GM21737 (cell line): ENCODE data around the gene RO60.
A peak's percentile ranks its signal among the peaks of the same experiment; 100 is the strongest.
"Not testable (repeated sequence)": the region's sequence is repeated elsewhere in the genome, so short reads cannot be mapped to it uniquely, and the experiment has no call there.

Source experiments
- ATAC-seq: cut with Tn5 transposase; IDR thresholded peaks from one replicate; pipeline ENCODE4 v1.9.1; 2021; ENCODE audit warnings: mild to moderate bottlenecking, moderate library complexity; ENCODE audit not compliant: unreplicated experiment

RO60 gene

GRCh38 chr1:193059282-193060114 is at the start of gene RO60, which contains the start of gene UCHL5:
TSS of gene RO60 (plus strand) at chr1:193059612. CDS start at chr1:193069055, 9,443 bp downstream.
TSS of gene UCHL5 (minus strand) at chr1:193059360. CDS start at chr1:193059260, 100 bp downstream.
- peak; percentile 95 for ATAC-seq

- ATAC-seq = no peak
Observed at GRCh38 chr1:193011406-193011805, 48.0 kb upstream of the RO60 start.

GRCh38 chr1:193013005-193013404 is 46.4 kb upstream of the RO60 start:
- ATAC-seq = no peak

- ATAC-seq = no peak
Observed at GRCh38 chr1:193013707-193014106, 45.7 kb upstream of the RO60 start.

- ATAC-seq = no peak
Observed at GRCh38 chr1:193014400-193014799, 45.0 kb upstream of the RO60 start.

GRCh38 chr1:193016788-193017187 is 42.6 kb upstream of the RO60 start:
- no peak for ATAC-seq

GRCh38 chr1:193019442-193020026 is 39.9 kb upstream of the RO60 start:
- ATAC-seq = no peak

GRCh38 chr1:193025218-193025617 is 34.2 kb upstream of the RO60 start:
- no peak for ATAC-seq

GRCh38 chr1:193030280-193030679 is 29.1 kb upstream of the RO60 start:
- ATAC-seq = no peak

DNA sequence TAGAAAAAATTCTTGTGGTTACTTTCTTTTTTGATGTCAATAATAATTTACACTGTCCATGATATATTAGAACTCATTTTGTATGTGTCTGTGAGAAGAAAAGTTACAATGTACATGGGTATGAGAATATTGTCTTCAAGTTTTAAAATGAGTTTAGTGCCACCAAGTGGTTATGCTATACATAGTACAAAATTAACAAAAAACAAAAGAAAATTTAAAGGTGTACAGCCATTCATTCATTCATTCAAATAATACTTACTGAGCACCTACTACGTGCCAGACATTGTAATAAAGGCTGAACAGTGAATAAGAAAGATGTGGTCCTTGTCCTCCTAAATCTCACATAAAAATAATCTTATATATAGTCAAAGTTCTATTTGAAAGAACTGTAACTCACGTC is 28.0 kb upstream of the RO60 start:
- no peak for ATAC-seq

- ATAC-seq = not testable (repeated sequence)
Observed at GRCh38 chr1:193032643-193033427, 26.6 kb upstream of the RO60 start.

DNA sequence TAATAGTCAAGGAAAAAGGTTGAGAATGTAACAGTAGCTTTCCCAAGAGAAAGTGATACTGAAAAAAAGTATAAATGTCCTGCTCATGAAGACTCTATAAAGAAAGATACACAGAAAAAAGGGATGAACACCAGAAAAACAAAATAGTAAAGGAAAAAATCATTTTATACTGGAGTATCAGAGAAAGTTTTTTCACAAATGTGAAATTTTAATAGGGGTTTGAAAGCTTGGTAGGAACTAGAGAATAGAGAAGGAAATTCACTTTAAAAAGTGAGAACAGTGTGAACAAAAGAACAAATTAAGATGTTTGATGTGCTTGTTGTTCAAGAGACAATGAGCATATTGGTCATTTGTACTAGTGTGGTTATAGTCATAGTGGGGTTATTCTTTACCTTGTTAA is 25.8 kb upstream of the RO60 start:
- no peak for ATAC-seq

DNA sequence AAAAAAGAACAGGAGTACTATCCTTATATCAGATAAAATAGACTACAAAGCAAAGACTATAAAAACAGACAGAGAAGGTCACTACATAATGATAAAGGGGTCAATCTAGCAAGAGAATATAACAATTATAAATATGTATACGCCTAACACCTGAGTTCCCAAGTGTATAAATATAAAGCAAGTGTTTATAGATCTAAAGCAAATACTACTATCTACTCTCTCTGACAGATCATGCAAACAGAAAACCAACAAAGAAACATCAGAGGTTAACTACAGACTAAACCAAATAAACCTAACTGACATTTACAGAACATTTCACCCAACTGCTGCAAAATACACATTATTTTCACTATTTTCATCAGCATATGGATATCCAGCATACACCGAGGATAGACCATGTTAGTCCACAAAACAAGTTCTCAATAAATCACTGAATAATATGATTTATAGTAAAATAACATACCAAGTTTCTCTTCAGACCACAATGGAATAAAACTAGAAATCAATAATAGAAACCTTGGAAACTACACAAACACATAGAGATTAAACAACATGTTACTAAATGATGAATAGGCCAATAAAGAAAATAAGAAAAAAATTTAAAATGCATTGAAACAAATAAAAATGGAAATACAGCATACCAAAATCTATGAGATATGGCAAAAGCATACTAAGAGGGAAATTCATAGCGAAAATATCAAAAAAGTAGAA is 22.9 kb upstream of the RO60 start:
- ATAC-seq = no peak

- ATAC-seq = no peak
Observed at GRCh38 chr1:193040011-193040410, 19.4 kb upstream of the RO60 start.

DNA sequence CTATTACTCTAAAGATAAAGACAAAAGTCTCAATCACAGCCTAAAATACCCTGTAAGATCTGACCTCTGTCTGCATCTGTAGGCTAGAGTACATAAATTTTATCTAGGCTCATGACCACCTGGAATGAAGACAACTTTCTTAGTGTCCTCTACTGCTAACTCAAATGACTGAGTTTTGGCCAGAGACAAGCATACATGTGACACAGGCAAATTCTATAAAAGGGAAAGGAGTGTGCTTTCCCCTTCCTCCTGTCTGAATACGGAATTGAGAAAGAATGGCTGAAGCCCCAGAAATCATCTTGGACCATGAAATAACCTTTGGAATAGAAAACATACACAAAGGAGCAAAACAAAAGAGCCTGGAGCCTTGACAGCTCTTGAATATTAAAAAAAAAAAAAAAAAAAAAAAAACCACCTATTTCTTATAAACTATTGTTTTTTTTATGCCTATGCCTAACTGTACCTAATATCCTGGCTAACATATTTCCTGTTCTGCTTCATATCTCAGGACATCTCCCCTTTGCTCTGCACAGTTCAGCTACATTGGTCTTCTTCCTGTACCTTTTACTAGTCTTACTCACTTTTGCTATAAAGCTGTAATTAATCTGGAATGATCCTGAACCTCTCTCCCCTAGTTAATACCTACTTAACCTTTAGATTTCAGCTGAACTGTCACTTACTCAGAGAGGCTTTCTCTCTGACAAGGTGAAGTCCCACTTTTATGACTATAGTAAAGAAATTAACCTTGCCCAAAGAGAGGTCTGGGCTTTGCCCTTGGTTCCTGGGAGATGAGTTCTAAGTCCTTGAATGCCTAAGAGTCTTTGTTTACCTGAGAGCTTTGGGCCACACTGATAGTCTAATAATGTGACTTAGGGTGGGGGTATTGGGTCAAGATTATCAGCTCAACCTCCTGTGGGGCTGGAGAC is 16.4 kb upstream of the RO60 start:
- no peak for ATAC-seq

DNA sequence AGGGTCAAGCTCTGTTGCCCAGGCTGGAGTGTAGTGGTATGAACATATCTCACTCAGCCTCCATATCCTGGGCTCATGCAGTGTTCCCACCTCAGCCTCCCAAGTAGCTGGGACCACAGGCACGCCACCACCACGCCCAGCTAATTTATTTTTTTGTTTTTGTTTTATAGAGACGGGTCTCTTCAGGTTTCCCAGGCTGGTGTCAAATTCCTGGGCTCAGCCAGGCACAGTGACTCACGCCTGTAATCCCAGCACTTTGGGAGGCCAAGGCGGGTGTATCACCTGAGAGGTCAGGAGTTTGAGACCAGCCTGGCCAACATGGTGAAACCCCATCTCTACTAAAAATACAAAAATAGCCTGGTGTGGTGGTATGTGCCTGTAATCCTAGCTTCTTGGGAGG is 10.5 kb upstream of the RO60 start:
- ATAC-seq = not testable (repeated sequence)

DNA sequence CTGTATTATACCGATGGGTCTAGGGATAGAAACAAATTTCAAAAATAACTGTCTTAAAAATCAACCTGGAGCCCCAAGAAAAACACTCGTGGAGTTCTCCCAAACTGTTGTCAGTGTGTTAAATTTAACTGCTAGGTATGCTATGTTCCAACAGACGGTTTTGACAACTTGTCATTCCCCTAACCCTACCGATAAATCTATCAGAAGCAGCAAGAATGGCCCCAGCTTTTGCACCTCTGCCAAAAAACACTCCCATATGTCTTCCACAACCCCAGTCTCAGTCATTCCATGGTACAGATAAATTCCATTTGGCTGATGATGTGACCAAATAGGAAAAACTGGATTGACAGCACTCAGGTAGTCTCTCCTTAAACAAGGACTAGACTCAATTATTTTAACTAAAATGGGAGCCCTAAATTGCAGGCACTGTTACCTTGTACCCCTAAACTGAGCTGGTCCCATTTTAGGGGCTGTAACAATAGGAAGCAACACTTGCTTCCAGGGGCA is 5.2 kb upstream of the RO60 start:
- ATAC-seq = no peak

- peak; percentile 35 for ATAC-seq
Observed at GRCh38 chr1:193058529-193059281, 707 bp upstream of the RO60 start.

DNA sequence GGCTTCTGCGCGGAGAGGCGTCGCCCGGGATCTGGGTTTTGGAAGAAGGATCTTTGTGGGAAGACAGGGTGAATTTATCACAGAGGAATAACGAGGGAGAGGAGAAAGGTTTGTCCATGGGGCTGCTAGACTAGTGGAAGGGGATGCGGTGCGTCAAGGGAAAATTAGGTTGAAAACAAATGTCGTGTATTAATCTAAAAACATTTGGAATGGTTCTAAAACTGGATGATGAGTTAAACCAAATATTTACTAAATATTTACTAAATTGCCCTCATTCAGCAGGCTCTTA is 647 bp downstream of the RO60 start:
- ATAC-seq = no peak
